Body of pancreas (tissue), 4 donors: ENCODE results near the gene SORCS2. TPM values are rescaled to one million over a fixed set of nuclear protein-coding genes. Genes with fewer than 3 reads are reported as not detected.

Source experiments
- ATAC-seq: fragments of 150-250 bp; one replicate; pipeline ENCODE4 v1.9.1; 2016
- DNase-seq, 4 donors: peaks; one replicate each; pipeline ENCODE4 v3.0.0-alpha.2; 2019
- H3K27ac ChIP-seq, 4 donors: fragments of 200-600 bp; sonication (generic); 1 replicate in 3 of 4; 2 replicates in 1 of 4; pipeline versions ENCODE4 v1.5.1 to v1.6.1; 2016 to 2019; ENCODE audit warnings: mild to moderate bottlenecking in 1 of 4, mixed read lengths in 1 of 4, moderate library complexity in 1 of 4
- H3K27me3 ChIP-seq, 2 donors: fragments of 200-600 bp; sonication (generic); one replicate each; pipeline ENCODE4 v1.6.0; 2016; ENCODE audit warnings: mild to moderate bottlenecking in 1 of 2
- H3K36me3 ChIP-seq, 2 donors: fragments of 200-600 bp; sonication (generic); replicated peaks in 1 of 2; 2 replicates each; pipeline ENCODE4 v1.5.1; 2016; ENCODE audit warnings: low read depth in 2 of 2; ENCODE audit not compliant: insufficient read depth in 1 of 2
- H3K4me1 ChIP-seq: fragments of 200-600 bp; sonication (generic); one replicate; pipeline ENCODE4 v1.6.0; 2016
- H3K4me3 ChIP-seq, 2 donors: fragments of 200-600 bp; sonication (generic); 1 replicate in 1 of 2; 2 replicates in 1 of 2; pipeline ENCODE4 v1.5.1; 2016 to 2019
- H3K9me3 ChIP-seq, 3 donors: fragments of 200-600 bp; sonication (generic); 1 replicate in 2 of 3; 2 replicates in 1 of 3; pipeline ENCODE4 v1.5.1; 2016
- CTCF ChIP-seq, 7 experiments: fragments of 450-650 bp in 4 of 7; fragments of 200-600 bp in 3 of 7; sonication (generic) in 3 of 7; IDR thresholded peaks; one replicate each; pipeline ENCODE4 v1.5.1; 2016 to 2019; ENCODE audit warnings: antibody characterized with exemption in 7 of 7
- POLR2A ChIP-seq, 3 donors: fragments of 450-650 bp; IDR thresholded peaks; one replicate each; pipeline ENCODE4 v1.6.1; 2016; ENCODE audit warnings: antibody characterized with exemption in 3 of 3, mild to moderate bottlenecking in 2 of 3
- WGBS, 2 donors: methylation state at CpG; one replicate each; pipeline ENCODE4 v1.1.5; 2017; 5-methylcytosine and 5-hydroxymethylcytosine counted together
- intact Hi-C: fragments of 100-400 bp; cut with DNase I; formaldehyde crosslinking; loops from one replicate; pipeline ENCODE4 v1.15.1; 2023
- total RNA-seq, 2 donors: library from RNA; depleted of rRNA; stranded (reverse); fragments of >200 nt; gene quantifications; one replicate each; pipeline ENCODE4 v1.1.0, GENCODE V29; 2016

The SORCS2 gene
- total RNA-seq, 2 donors from 2014 or later, result 0.26 to 0.33 TPM

GRCh38 chr4:7777017-7777710 lies 584.8 kb downstream of the SORCS2 start:
- Histone ChIP-seq H3K27ac (no peak overlapping the region), H3K36me3 (peaks cover 0 to 1% of the 10 kb centered on the region in 2 donors), H3K9me3 (no peaks in the 10 kb centered on the region), H3K4me1 (no peaks in the 10 kb centered on the region), H3K27me3 (no peaks in the 10 kb centered on the region), H3K4me3 (no peak overlapping the region)
- 93 to 95% methylated on average over 17 of the region's 17 CpGs for WGBS, 2 donors
- TF ChIP-seq CTCF (IDR thresholded peaks at IDR 0.05), result no peak
- no peak for TF ChIP-seq POLR2A (IDR thresholded peaks at IDR 0.05)
- DNase-seq (no peak), ATAC-seq (no peak)
- intact Hi-C loops, result no loop called here

- TF ChIP-seq POLR2A (IDR thresholded peaks at IDR 0.05) (no peak), CTCF (IDR thresholded peaks at IDR 0.05) (no peak)
- H3K36me3 ChIP-seq, result peaks cover 0 to 1% of the 10 kb centered on the region in 2 donors
- H3K4me3 ChIP-seq, result no peak overlapping the region
- H3K9me3 ChIP-seq, result no peaks in the 10 kb centered on the region
- 88 to 92% methylated on average over 8 to 10 of the region's 10 CpGs for WGBS, 2 donors
- no peak for ATAC-seq
- H3K27me3 ChIP-seq, result no peaks in the 10 kb centered on the region
- H3K27ac ChIP-seq, result no peak overlapping the region
- no peaks in the 10 kb centered on the region for H3K4me1 ChIP-seq
- intact Hi-C loops, result no loop called here
- no peak for DNase-seq
Measured at GRCh38 chr4:7777871-7778509, 585.7 kb downstream of the SORCS2 start.

- Histone ChIP-seq H3K4me1 (no peaks in the 10 kb centered on the region), H3K9me3 (no peaks in the 10 kb centered on the region), H3K36me3 (no peaks in the 10 kb centered on the region), H3K4me3 (no peak overlapping the region), H3K27ac (no peak overlapping the region), H3K27me3 (no peaks in the 10 kb centered on the region)
- intact Hi-C loops, result no loop called here
- no peak for DNase-seq
- no peak for ATAC-seq
- TF ChIP-seq CTCF (IDR thresholded peaks at IDR 0.05) (no peak), POLR2A (IDR thresholded peaks at IDR 0.05) (no peak)
- 84 to 87% methylated on average over 24 of the region's 24 CpGs for WGBS, 2 donors
Measured at GRCh38 chr4:7778510-7779431, 586.4 kb downstream of the SORCS2 start.

GRCh38 chr4:7779432-7779768 lies 587.1 kb downstream of the SORCS2 start:
- ATAC-seq (no peak), DNase-seq (peak in 1 of 4 donors; percentile 26)
- intact Hi-C loops, result no loop called here
- TF ChIP-seq CTCF (IDR thresholded peaks at IDR 0.05) (no peak), POLR2A (IDR thresholded peaks at IDR 0.05) (no peak)
- Histone ChIP-seq H3K27me3 (no peaks in the 10 kb centered on the region), H3K27ac (no peak overlapping the region), H3K4me3 (no peak overlapping the region), H3K9me3 (no peaks in the 10 kb centered on the region), H3K36me3 (no peaks in the 10 kb centered on the region), H3K4me1 (no peaks in the 10 kb centered on the region)
- 71 to 77% methylated on average over 5 of the region's 5 CpGs for WGBS, 2 donors
